ENCODE data around the gene HNMT. TPM values are rescaled to one million over a fixed set of nuclear protein-coding genes. Genes with fewer than 3 reads are reported as not detected.

The HNMT gene
- polyA plus RNA-seq, 1 donor (not counting 4 experiments of a cell fraction or from before 2014, with no cell fraction given): 7.4 TPM

DNA sequence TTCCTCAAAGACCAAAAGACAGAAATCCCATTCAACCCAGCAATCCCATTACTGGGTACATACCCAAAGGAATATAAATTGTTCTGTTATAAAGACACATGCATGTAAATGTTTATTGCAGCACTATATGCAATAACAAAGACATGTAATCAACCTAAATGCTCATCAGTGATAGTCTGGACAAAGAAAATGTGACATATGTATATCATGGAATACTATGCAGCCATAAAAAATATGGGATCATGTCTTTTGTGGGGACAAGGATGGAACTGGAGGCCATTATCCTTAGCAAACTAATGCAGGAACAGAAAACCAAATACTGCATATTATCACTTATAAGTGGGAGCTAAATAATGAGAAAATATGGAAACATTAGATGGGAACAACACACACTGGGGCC is 2.7 kb upstream of the HNMT start:
- FAIRE-seq: no peak
- DNase-seq (ENCODE audit: low read depth, low spot score): no peak
- Histone ChIP-seq H3K4me2 (ENCODE audit: control insufficient read depth, extremely low read depth, insufficient read depth, low read depth, low read length) (no peak overlapping the region), H3K9me3 (ENCODE audit: control insufficient read depth, low read depth, low read length) (no peaks in the 10 kb centered on the region), H2AFZ (ENCODE audit: control insufficient read depth, low read length) (no peak overlapping the region), H3K27me3 (ENCODE audit: control insufficient read depth, extremely low read depth, insufficient read depth, low read length) (no peaks in the 10 kb centered on the region), H3K4me3 (ENCODE audit: control insufficient read depth in 2 of 3, extremely low read depth in 1 of 3, insufficient read depth in 2 of 3, low read depth in 1 of 3, low read length in 3 of 3) (no peak overlapping the region), H3K36me3 (ENCODE audit: control insufficient read depth in 2 of 2, extremely low read depth in 1 of 2, insufficient read depth in 2 of 2, low read length in 2 of 2) (no peaks in the 10 kb centered on the region), H3K79me2 (ENCODE audit: control insufficient read depth, insufficient read depth, low read length) (no peaks in the 10 kb centered on the region), H4K20me1 (ENCODE audit: control insufficient read depth, extremely low read depth, insufficient read depth, low read length) (no peaks in the 10 kb centered on the region), H3K9ac (ENCODE audit: control insufficient read depth, extremely low read depth, insufficient read depth, low read length) (no peak overlapping the region), H3K9me1 (ENCODE audit: control insufficient read depth, extremely low read depth, insufficient read depth, low read length) (no peaks in the 10 kb centered on the region), H3K4me1 (ENCODE audit: control insufficient read depth, extremely low read depth, insufficient read depth, low read length) (peaks cover 13% of the 10 kb centered on the region), H3K27ac (ENCODE audit: control insufficient read depth, insufficient read depth, low read length) (no peak overlapping the region)
- TF ChIP-seq, protein P1, sequence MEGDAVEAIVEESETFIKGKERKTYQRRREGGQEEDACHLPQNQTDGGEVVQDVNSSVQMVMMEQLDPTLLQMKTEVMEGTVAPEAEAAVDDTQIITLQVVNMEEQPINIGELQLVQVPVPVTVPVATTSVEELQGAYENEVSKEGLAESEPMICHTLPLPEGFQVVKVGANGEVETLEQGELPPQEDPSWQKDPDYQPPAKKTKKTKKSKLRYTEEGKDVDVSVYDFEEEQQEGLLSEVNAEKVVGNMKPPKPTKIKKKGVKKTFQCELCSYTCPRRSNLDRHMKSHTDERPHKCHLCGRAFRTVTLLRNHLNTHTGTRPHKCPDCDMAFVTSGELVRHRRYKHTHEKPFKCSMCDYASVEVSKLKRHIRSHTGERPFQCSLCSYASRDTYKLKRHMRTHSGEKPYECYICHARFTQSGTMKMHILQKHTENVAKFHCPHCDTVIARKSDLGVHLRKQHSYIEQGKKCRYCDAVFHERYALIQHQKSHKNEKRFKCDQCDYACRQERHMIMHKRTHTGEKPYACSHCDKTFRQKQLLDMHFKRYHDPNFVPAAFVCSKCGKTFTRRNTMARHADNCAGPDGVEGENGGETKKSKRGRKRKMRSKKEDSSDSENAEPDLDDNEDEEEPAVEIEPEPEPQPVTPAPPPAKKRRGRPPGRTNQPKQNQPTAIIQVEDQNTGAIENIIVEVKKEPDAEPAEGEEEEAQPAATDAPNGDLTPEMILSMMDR (optimal IDR thresholded peaks at IDR 0.05 in 1 of 3, IDR thresholded peaks at IDR 0.05 in 1 of 3, conservative IDR thresholded peaks at IDR 0.05 in 1 of 3; ENCODE audit: extremely low read depth in 1 of 3, insufficient read depth in 2 of 3, low read length in 3 of 3): no peak
- TF ChIP-seq EZH2 (IDR thresholded peaks at IDR 0.05; ENCODE audit: low read length): no peak
- dilution Hi-C loops (cut with MboI; ENCODE audit: extremely low pct_ligation_motif_present, low sequenced_read_pairs): no loop called here

DNA sequence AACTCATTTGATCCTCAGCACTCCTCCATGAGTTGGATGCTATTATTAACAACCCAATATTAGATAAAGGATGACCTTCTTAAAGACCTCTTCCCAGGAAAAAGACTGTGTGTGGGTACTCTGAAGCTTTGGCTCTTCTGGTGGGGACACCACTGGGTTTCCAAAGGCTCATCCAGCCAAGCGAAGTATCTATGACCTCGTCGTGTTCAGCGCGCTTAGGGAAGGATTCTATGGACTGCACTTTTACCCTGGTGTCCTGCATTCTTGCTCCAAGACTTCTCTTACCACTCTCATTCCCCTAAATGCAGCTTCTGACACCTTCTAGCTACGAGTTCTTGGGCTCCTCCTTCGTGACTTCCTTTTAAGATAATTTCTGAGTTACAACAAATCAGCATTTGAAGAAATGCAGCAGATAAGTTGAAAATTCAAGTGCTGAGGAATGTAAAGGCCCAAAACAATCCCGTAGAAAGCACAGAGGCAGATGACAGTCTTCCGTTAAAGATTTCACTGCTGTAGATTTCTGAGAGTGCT is 673 bp upstream of the HNMT start:
- Histone ChIP-seq H3K9me1 (ENCODE audit: control insufficient read depth, extremely low read depth, insufficient read depth, low read length) (no peaks in the 10 kb centered on the region), H3K79me2 (ENCODE audit: control insufficient read depth, insufficient read depth, low read length) (no peaks in the 10 kb centered on the region), H3K4me2 (ENCODE audit: control insufficient read depth, extremely low read depth, insufficient read depth, low read depth, low read length) (peak overlapping the region; percentile 83), H3K4me1 (ENCODE audit: control insufficient read depth, extremely low read depth, insufficient read depth, low read length) (peaks cover 9% of the 10 kb centered on the region), H3K9ac (ENCODE audit: control insufficient read depth, extremely low read depth, insufficient read depth, low read length) (peak overlapping the region; percentile 72), H2AFZ (ENCODE audit: control insufficient read depth, low read length) (peak overlapping the region; percentile 98), H3K9me3 (ENCODE audit: control insufficient read depth, low read depth, low read length) (no peaks in the 10 kb centered on the region), H3K27ac (ENCODE audit: control insufficient read depth, insufficient read depth, low read length) (peak overlapping the region; percentile 29), H3K36me3 (ENCODE audit: control insufficient read depth in 2 of 2, extremely low read depth in 1 of 2, insufficient read depth in 2 of 2, low read length in 2 of 2) (no peaks in the 10 kb centered on the region), H3K27me3 (ENCODE audit: control insufficient read depth, extremely low read depth, insufficient read depth, low read length) (no peaks in the 10 kb centered on the region), H3K4me3 (ENCODE audit: control insufficient read depth in 2 of 3, extremely low read depth in 1 of 3, insufficient read depth in 2 of 3, low read depth in 1 of 3, low read length in 3 of 3) (peak overlapping the region in 2 of 3 experiments; percentile 47 to 72), H4K20me1 (ENCODE audit: control insufficient read depth, extremely low read depth, insufficient read depth, low read length) (no peaks in the 10 kb centered on the region)
- dilution Hi-C loops (cut with MboI; ENCODE audit: extremely low pct_ligation_motif_present, low sequenced_read_pairs): no loop called here
- FAIRE-seq (no peak), DNase-seq (ENCODE audit: low read depth, low spot score) (no peak)
- TF ChIP-seq, protein P1 (optimal IDR thresholded peaks at IDR 0.05 in 1 of 3, IDR thresholded peaks at IDR 0.05 in 1 of 3, conservative IDR thresholded peaks at IDR 0.05 in 1 of 3; ENCODE audit: extremely low read depth in 1 of 3, insufficient read depth in 2 of 3, low read length in 3 of 3): no peak
- TF ChIP-seq EZH2 (IDR thresholded peaks at IDR 0.05; ENCODE audit: low read length): no peak
